ENCODE results near the gene SEC31A. TPM values are rescaled to one million over a fixed set of nuclear protein-coding genes. Genes with fewer than 3 reads are reported as not detected.

The SEC31A gene
- total and polyA plus RNA-seq, 10 donors = 63.6 to 204 (median 146) TPM

GRCh38 chr4:82893942-82894341 lies 3.0 kb upstream of the SEC31A start:
- H3K4me1 ChIP-seq = peaks cover 28 to 59% (median 44%) of the 10 kb centered on the region in 6 donors
- TF ChIP-seq POLR2AphosphoS5 (IDR thresholded peaks at IDR 0.05) = no peak
- TF ChIP-seq, protein P1, sequence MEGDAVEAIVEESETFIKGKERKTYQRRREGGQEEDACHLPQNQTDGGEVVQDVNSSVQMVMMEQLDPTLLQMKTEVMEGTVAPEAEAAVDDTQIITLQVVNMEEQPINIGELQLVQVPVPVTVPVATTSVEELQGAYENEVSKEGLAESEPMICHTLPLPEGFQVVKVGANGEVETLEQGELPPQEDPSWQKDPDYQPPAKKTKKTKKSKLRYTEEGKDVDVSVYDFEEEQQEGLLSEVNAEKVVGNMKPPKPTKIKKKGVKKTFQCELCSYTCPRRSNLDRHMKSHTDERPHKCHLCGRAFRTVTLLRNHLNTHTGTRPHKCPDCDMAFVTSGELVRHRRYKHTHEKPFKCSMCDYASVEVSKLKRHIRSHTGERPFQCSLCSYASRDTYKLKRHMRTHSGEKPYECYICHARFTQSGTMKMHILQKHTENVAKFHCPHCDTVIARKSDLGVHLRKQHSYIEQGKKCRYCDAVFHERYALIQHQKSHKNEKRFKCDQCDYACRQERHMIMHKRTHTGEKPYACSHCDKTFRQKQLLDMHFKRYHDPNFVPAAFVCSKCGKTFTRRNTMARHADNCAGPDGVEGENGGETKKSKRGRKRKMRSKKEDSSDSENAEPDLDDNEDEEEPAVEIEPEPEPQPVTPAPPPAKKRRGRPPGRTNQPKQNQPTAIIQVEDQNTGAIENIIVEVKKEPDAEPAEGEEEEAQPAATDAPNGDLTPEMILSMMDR (IDR thresholded peaks at IDR 0.05 in 8 of 11, conservative IDR thresholded peaks at IDR 0.05 in 3 of 11) = no peak
- TF ChIP-seq POLR2A (IDR thresholded peaks at IDR 0.05) = no peak
- H3K36me3 ChIP-seq = peaks cover 0 to 53% (median 20%) of the 10 kb centered on the region in 6 donors
- no peak for DNase-seq
- H3K27ac ChIP-seq = no peak overlapping the region
- no peaks in the 10 kb centered on the region for H3K27me3 ChIP-seq (replicated peaks in 1 of 7)
- intact Hi-C loops (cut with DNase I; ENCODE audit: low total_unique reads) = no loop called here
- no peaks in the 10 kb centered on the region for H3K9me3 ChIP-seq
- no peak overlapping the region for H3K4me3 ChIP-seq
- 86 to 94% (median 92%) methylated on average over 3 of the region's 3 CpGs for WGBS, 5 donors

DNA sequence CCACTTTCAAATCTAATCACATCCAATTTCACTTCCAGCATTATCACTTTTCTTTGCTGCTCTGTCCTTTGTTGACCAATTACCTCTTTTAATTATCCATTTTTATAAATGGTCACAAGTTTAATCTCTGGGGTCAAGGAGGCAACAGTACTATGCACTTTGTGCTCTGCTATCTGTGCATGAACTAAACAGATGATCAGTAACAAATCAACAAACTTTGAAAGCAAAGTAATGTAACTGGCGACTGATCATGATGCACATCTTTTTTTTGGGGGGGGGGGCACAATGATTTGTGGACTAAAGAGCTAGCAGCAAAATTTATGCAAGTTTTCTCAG lies 1.5 kb upstream of the SEC31A start:
- DNase-seq = no peak
- H3K36me3 ChIP-seq = peaks cover 0 to 49% (median 18%) of the 10 kb centered on the region in 6 donors
- peaks cover 16 to 57% (median 37%) of the 10 kb centered on the region in 6 donors for H3K4me1 ChIP-seq
- H3K4me3 ChIP-seq = no peak overlapping the region
- 71 to 87% (median 86%) methylated on average over 1 of the region's 1 CpG for WGBS, 5 donors
- H3K27ac ChIP-seq = peak overlapping the region in 2 of 8 donors; percentile 96 to 98
- no peaks in the 10 kb centered on the region for H3K27me3 ChIP-seq (replicated peaks in 1 of 7)
- TF ChIP-seq POLR2AphosphoS5 (IDR thresholded peaks at IDR 0.05) (no peak), POLR2A (IDR thresholded peaks at IDR 0.05) (no peak)
- TF ChIP-seq, protein P1 (IDR thresholded peaks at IDR 0.05 in 8 of 11, conservative IDR thresholded peaks at IDR 0.05 in 3 of 11) = no peak
- H3K9me3 ChIP-seq = no peaks in the 10 kb centered on the region
- intact Hi-C loops (cut with DNase I; ENCODE audit: low total_unique reads) = no loop called here

DNA sequence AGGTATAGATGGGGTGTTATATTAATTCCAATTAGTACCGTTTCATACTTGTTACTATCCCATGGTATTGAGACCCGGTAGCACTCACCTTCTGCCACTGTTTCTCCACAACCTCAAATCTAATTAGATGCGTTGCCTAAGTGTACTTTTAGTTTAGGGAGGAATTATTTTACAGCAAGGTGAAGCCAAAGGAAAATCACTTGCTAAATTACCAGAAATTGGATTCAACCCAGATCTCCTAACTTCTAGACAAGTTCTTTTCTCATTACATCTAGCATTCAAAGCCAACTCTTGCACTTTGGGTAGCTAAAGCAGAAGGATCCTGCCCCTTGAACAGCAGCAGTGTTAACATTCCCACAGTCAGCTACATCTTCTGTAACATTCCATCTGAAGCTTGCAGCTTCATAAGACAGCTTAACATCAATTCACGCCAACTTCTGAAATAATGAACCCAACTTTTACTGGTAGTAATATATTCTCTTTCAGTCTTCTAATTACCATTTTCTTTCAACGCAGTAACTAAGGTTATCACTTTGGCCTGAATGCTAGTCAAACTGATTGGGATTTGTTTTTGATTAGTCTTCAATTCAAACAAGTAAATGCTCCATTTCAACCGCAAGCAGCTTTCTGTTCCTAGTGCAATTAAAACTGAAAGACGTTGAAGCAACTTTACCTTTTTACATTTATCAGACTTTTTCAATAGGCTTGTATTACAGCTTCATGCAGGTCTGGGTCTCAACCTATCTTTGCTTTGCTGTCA lies 934 bp upstream of the SEC31A start:
- WGBS, 5 donors = 32 to 44% (median 39%) methylated on average over 7 of the region's 7 CpGs
- intact Hi-C loops (cut with DNase I; ENCODE audit: low total_unique reads) = no loop called here
- peak overlapping the region; percentile 59 to 79 (median 67) for H3K4me3 ChIP-seq
- H3K9me3 ChIP-seq = no peaks in the 10 kb centered on the region
- DNase-seq = no peak
- peaks cover 0 to 43% (median 16%) of the 10 kb centered on the region in 6 donors for H3K36me3 ChIP-seq
- H3K27me3 ChIP-seq (replicated peaks in 1 of 7) = no peaks in the 10 kb centered on the region
- peaks cover 17 to 57% (median 35%) of the 10 kb centered on the region in 6 donors for H3K4me1 ChIP-seq
- TF ChIP-seq POLR2A (IDR thresholded peaks at IDR 0.05) (no peak), POLR2AphosphoS5 (IDR thresholded peaks at IDR 0.05) (no peak)
- TF ChIP-seq, protein P1 (IDR thresholded peaks at IDR 0.05 in 8 of 11, conservative IDR thresholded peaks at IDR 0.05 in 3 of 11) = no peak
- H3K27ac ChIP-seq = peak overlapping the region; percentile 88 to 98 (median 97)

GRCh38 chr4:82890528-82890900 lies 439 bp downstream of the SEC31A start:
- Histone ChIP-seq H3K36me3 (peaks cover 0 to 30% (median 13%) of the 10 kb centered on the region in 6 donors), H3K9me3 (no peaks in the 10 kb centered on the region), H3K4me1 (peaks cover 22 to 62% (median 38%) of the 10 kb centered on the region in 6 donors), H3K27ac (peak overlapping the region; percentile 88 to 98 (median 97)), H3K4me3 (peak overlapping the region; percentile 59 to 79 (median 67)), H3K27me3 (replicated peaks in 1 of 7) (no peaks in the 10 kb centered on the region)
- intact Hi-C loops (cut with DNase I; ENCODE audit: low total_unique reads) = no loop called here
- DNase-seq = no peak
- TF ChIP-seq POLR2AphosphoS5 (IDR thresholded peaks at IDR 0.05) = no peak
- TF ChIP-seq POLR2A (IDR thresholded peaks at IDR 0.05) = no peak
- TF ChIP-seq, protein P1 (IDR thresholded peaks at IDR 0.05 in 8 of 11, conservative IDR thresholded peaks at IDR 0.05 in 3 of 11) = no peak
- WGBS, 5 donors = 0 to 1% (median 0%) methylated on average over 16 of the region's 16 CpGs
